HepG2 (cell line): Measurements from ENCODE around the gene CGNL1. TPM values are rescaled to one million over a fixed set of nuclear protein-coding genes. Genes with fewer than 3 reads are reported as not detected.

Experiments
- ATRX ChIP-seq: sonication (generic); formaldehyde crosslinking; IDR thresholded peaks from 2 replicates; pipeline ENCODE4 v1.4.0; 2020; ENCODE audit warnings: missing genetic modification reagents, borderline replicate concordance
- BORCS8-MEF2B ChIP-seq: sonication (generic); formaldehyde crosslinking; IDR thresholded peaks from 2 replicates; pipeline ENCODE4 v1.8.0; 2022; ENCODE audit warnings: mild to moderate bottlenecking, missing genetic modification reagents
- KDM2A ChIP-seq: sonication (generic); formaldehyde crosslinking; IDR thresholded peaks from 2 replicates; pipeline ENCODE4 v1.4.0; 2020; ENCODE audit warnings: low read depth, missing genetic modification reagents, borderline replicate concordance
- LRRFIP1 ChIP-seq: sonication (generic); formaldehyde crosslinking; conservative IDR thresholded peaks from 2 replicates; pipeline ENCODE4 v1.4.0; 2020; ENCODE audit warnings: missing genetic modification reagents
- NR2C2 ChIP-seq: sonication (generic); formaldehyde crosslinking; IDR thresholded peaks from 2 replicates; pipeline ENCODE4 v1.4.0; 2020; ENCODE audit warnings: missing genetic modification reagents, mild to moderate bottlenecking, moderate library complexity, borderline replicate concordance
- NR2F2 ChIP-seq: IDR thresholded peaks from 2 replicates; pipeline ENCODE4 v1.6.1; 2012; ENCODE audit warnings: low read depth, inconsistent platforms, borderline replicate concordance
- PHF8 ChIP-seq: sonication (generic); formaldehyde crosslinking; IDR thresholded peaks from 2 replicates; pipeline ENCODE4 v1.5.0; 2020; ENCODE audit warnings: missing genetic modification reagents
- RFXAP ChIP-seq: sonication (generic); formaldehyde crosslinking; IDR thresholded peaks from 2 replicates; pipeline ENCODE4 v1.4.0; 2020; ENCODE audit warnings: missing genetic modification reagents, borderline replicate concordance
- ZBTB40 ChIP-seq, 2 experiments: fragments of 450-650 bp in 1 of 2; sonication (generic) in 1 of 2; formaldehyde crosslinking in 1 of 2; IDR thresholded peaks; 2 replicates each; pipeline versions ENCODE4 v1.6.1 to v1.8.0; 2016 to 2022; ENCODE audit warnings: antibody characterized with exemption in 1 of 2, mild to moderate bottlenecking in 1 of 2, missing genetic modification reagents in 1 of 2
- ZBTB44 ChIP-seq: sonication (generic); formaldehyde crosslinking; IDR thresholded peaks from 2 replicates; pipeline ENCODE4 v1.4.0; 2020; ENCODE audit warnings: missing genetic modification reagents
- ZBTB46 ChIP-seq: sonication (generic); formaldehyde crosslinking; IDR thresholded peaks from 2 replicates; pipeline ENCODE4 v1.4.0; 2020; ENCODE audit warnings: mild to moderate bottlenecking, missing genetic modification reagents, borderline replicate concordance
- polyA plus RNA-seq, 8 experiments: library from polyadenylated mRNA; depleted of rRNA in 3 of 8; stranded (reverse) in 7 of 8; unstranded in 1 of 8; fragments of >200 nt; fragmentation: Illumina TruSeq in 4 of 8; extraction: Trizol in 4 of 8; gene quantifications; 2 replicates each; pipeline versions ENCODE4 v1.2.1 to v1.2.3, GENCODE V29; 2011 to 2016; ENCODE audit warnings: low read depth in 4 of 8, missing spikeins in 1 of 8, mixed read lengths in 1 of 8; ENCODE audit not compliant: insufficient read depth in 1 of 8
- total RNA-seq, 5 experiments: library from RNA; depleted of rRNA; stranded (reverse); fragments of >200 nt; fragmentation: Illumina TruSeq; extraction: Trizol; gene quantifications; 2 replicates each; pipeline ENCODE4 v1.2.3, GENCODE V29; 2016; ENCODE audit warnings: low read depth in 1 of 5
- TF ChIP-seq, protein P1 (sequence below): IDR thresholded peaks from 2 replicates; pipeline ENCODE4 v1.6.1; 2012; ENCODE audit warnings: inconsistent platforms

The CGNL1 gene
- total and polyA plus RNA-seq, 2 of the 13 experiments (the other 11 are each of a cell fraction or from before 2014, with no cell fraction given): 5.6 to 15.6 TPM

DNA sequence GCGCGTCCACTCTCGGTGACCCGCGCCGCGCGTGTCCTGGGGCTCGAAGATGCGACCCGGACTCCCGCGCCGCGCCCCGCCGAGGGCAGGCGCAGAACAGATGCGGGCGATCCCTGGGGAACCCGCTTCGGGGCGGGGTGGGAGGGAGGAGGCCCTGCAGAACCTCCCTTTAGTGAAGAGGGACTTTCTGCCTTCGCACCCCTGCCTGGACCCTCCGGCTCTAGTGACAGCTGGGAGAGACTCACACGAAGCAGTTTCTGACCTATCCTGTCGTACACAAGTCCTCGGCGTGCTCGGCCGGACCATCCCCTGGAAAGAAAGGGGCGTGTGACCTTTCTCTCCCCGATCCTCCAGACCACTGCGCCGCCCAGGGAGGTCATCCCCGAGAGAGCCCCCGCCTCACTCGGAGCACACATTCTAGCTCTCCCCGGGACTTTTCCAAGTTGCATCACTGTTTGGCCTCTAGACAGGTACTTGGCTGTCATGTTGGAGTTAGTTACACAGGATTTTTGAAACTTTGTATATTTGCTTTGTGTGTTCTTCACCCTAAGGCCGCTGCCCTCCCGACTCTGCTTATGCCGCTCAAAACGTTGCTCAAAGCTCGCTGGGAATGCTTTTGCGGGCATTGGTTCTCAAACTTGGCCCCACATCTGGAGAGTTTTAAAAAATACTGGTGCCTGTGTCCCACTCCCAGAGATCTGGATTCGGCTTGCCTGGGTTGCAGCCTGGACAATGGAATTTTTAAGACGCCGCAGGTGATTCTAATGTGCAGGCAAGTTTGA is 582 bp downstream of the CGNL1 start (continued):
- TF ChIP-seq ZBTB40 (IDR thresholded peaks at IDR 0.05): no peak
- TF ChIP-seq ZBTB40 (CRISPR knock-in tag; IDR thresholded peaks at IDR 0.05): no peak; the same call in 1 of the 2 replicates
- TF ChIP-seq RFXAP (CRISPR knock-in tag): no peak
- TF ChIP-seq ZBTB46 (CRISPR knock-in tag): no peak
- TF ChIP-seq KDM2A (CRISPR knock-in tag): no peak
- TF ChIP-seq LRRFIP1 (CRISPR knock-in tag): no peak
- TF ChIP-seq NR2C2 (CRISPR knock-in tag): peak; percentile 57; the same call in 1 of the 2 replicates
- TF ChIP-seq PHF8 (CRISPR knock-in tag): 0 out of 2 replicates have a peak, but pooled peaks have one; percentile 19
- TF ChIP-seq ATRX: no peak
- TF ChIP-seq ZBTB44 (CRISPR knock-in tag): no peak
- peak; percentile 40; the same call in 1 of the 2 replicates for TF ChIP-seq BORCS8-MEF2B (CRISPR knock-in tag)
- peak; percentile 48; the same call in 1 of the 2 replicates for TF ChIP-seq NR2F2
- TF ChIP-seq, protein P1, sequence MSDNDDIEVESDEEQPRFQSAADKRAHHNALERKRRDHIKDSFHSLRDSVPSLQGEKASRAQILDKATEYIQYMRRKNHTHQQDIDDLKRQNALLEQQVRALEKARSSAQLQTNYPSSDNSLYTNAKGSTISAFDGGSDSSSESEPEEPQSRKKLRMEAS: 0 out of 2 replicates have a peak, but pooled peaks have one; percentile 20
